ENCODE measurements around the gene GABARAPL2.

DNA sequence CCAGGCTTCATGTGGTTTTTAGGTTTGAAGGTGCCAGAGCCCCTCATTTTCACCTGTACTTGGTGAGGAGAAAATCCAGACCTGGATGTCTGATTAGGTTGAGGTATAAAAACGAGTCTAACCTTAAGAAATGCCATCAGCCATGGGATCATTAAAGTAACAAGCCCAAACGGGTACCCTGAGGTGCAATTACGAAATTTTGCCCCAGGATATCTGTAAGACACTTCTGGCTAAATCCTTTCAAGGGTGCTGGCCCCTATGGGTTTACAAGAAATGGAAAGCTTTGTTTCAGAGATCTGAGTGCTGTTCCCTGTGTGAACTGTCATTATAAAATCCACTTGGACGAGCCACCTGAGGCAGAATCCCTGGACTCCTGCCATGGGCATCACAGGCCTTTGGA, 37.1 kb downstream of the GABARAPL2 start:
- TF ChIP-seq, protein P1, sequence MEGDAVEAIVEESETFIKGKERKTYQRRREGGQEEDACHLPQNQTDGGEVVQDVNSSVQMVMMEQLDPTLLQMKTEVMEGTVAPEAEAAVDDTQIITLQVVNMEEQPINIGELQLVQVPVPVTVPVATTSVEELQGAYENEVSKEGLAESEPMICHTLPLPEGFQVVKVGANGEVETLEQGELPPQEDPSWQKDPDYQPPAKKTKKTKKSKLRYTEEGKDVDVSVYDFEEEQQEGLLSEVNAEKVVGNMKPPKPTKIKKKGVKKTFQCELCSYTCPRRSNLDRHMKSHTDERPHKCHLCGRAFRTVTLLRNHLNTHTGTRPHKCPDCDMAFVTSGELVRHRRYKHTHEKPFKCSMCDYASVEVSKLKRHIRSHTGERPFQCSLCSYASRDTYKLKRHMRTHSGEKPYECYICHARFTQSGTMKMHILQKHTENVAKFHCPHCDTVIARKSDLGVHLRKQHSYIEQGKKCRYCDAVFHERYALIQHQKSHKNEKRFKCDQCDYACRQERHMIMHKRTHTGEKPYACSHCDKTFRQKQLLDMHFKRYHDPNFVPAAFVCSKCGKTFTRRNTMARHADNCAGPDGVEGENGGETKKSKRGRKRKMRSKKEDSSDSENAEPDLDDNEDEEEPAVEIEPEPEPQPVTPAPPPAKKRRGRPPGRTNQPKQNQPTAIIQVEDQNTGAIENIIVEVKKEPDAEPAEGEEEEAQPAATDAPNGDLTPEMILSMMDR (IDR thresholded peaks at IDR 0.05; ENCODE audit: insufficient read depth, low read length, poor library complexity, severe bottlenecking), result no peak
- TF ChIP-seq EZH2phosphoT487 (conservative IDR thresholded peaks at IDR 0.05; ENCODE audit: low read length), result no peak
